Right atrium auricular region (tissue), 2 donors: ENCODE measurements around the gene EMILIN2. TPM values are rescaled to one million over a fixed set of nuclear protein-coding genes. Genes with fewer than 3 reads are reported as not detected.

Experiments
- DNase-seq: peaks from one replicate; pipeline ENCODE4 v3.0.0-alpha.2; 2019; ENCODE audit warnings: low spot score
- H3K27ac ChIP-seq, 2 donors: fragments of 200-600 bp; sonication (generic); 1 replicate in 1 of 2; 2 replicates in 1 of 2; pipeline ENCODE4 v1.5.1; 2016 to 2019
- H3K27me3 ChIP-seq, 2 donors: fragments of 200-600 bp; sonication (generic); one replicate each; pipeline versions ENCODE4 v1.5.1 to v1.6.0; 2017 to 2019
- H3K36me3 ChIP-seq: fragments of 200-600 bp; sonication (generic); one replicate; pipeline ENCODE4 v1.5.1; 2016
- H3K4me1 ChIP-seq, 2 donors: fragments of 200-600 bp; sonication (generic); one replicate each; pipeline versions ENCODE4 v1.5.1 to v1.6.0; 2017 to 2019
- H3K4me3 ChIP-seq, 2 donors: fragments of 200-600 bp; sonication (generic); 1 replicate in 1 of 2; 2 replicates in 1 of 2; pipeline ENCODE4 v1.5.1; 2017 to 2019; ENCODE audit warnings: mild to moderate bottlenecking in 1 of 2, moderate library complexity in 1 of 2
- H3K9me3 ChIP-seq, 2 donors: fragments of 200-600 bp; sonication (generic); one replicate each; pipeline ENCODE4 v1.5.1; 2019
- total RNA-seq, 2 donors: library from RNA; depleted of rRNA; stranded (reverse); fragments of >200 nt; gene quantifications; one replicate each; pipeline ENCODE4 v1.1.0, GENCODE V29; 2016
- TF ChIP-seq, protein P1 (sequence below), 2 donors: fragments of 200-600 bp; sonication (generic); IDR thresholded peaks; one replicate each; pipeline ENCODE4 v1.5.1; 2019; ENCODE audit warnings: antibody characterized with exemption in 2 of 2

The EMILIN2 gene
- total RNA-seq, 2 donors from 2014 or later = 6.9 to 13.2 TPM

DNA sequence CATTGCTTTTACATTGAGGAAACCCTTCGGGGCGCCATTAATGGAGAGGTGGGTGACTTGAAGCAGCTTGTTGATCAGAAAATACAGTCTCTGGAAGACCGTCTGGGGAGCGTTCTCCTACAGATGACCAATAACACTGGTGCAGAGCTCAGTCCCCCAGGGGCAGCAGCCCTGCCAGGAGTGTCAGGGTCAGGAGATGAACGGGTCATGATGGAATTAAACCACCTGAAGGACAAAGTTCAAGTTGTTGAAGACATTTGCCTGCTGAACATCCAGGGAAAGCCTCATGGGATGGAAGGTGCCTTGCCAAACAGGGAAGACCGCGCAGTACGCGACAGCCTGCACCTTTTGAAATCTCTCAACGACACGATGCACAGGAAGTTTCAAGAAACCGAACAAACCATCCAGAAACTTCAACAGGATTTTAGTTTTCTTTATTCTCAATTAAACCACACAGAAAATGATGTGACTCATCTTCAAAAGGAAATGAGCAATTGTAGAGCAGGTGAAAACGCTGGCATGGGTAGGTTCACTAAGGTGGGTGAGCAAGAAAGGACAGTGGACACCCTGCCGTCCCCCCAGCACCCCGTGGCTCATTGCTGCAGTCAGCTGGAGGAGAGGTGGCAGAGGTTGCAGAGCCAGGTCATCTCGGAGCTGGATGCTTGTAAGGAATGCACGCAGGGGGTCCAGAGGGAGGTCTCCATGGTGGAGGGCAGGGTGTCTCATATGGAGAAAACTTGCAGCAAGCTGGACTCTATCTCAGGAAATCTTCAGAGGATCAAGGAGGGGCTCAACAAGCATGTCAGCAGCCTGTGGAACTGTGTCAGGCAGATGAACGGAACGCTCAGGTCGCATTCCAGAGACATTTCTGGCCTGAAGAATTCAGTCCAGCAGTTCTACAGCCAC lies 45.0 kb downstream of the EMILIN2 start:
- no peak overlapping the region for H3K4me3 ChIP-seq
- no peaks in the 10 kb centered on the region for H3K9me3 ChIP-seq
- H3K27me3 ChIP-seq = no peaks in the 10 kb centered on the region
- no peaks in the 10 kb centered on the region for H3K36me3 ChIP-seq
- TF ChIP-seq, protein P1, sequence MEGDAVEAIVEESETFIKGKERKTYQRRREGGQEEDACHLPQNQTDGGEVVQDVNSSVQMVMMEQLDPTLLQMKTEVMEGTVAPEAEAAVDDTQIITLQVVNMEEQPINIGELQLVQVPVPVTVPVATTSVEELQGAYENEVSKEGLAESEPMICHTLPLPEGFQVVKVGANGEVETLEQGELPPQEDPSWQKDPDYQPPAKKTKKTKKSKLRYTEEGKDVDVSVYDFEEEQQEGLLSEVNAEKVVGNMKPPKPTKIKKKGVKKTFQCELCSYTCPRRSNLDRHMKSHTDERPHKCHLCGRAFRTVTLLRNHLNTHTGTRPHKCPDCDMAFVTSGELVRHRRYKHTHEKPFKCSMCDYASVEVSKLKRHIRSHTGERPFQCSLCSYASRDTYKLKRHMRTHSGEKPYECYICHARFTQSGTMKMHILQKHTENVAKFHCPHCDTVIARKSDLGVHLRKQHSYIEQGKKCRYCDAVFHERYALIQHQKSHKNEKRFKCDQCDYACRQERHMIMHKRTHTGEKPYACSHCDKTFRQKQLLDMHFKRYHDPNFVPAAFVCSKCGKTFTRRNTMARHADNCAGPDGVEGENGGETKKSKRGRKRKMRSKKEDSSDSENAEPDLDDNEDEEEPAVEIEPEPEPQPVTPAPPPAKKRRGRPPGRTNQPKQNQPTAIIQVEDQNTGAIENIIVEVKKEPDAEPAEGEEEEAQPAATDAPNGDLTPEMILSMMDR (IDR thresholded peaks at IDR 0.05) = no peak
- peak; percentile 44 for DNase-seq
- H3K27ac ChIP-seq = no peak overlapping the region
- H3K4me1 ChIP-seq = peaks cover 0 to 15% of the 10 kb centered on the region in 2 donors

DNA sequence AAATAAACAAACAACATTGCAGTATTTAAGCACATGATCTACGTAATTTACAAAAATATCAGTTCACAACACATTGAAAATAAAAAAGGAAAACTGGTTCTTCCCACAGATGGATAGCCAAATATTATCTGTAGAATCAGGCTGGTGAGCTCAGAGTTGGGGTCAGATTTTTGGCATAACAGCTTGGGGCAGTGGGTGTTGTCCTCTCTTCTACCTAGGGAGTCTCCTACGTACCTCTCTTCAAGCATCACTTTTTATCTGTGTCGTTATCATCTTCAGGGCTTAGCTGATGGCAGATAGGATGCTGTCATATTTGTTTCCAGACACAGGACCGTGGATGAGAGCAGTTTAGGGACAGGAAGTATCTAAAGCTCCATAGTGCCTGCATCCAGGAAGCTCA lies 46.2 kb downstream of the EMILIN2 start:
- Histone ChIP-seq H3K27me3 (no peaks in the 10 kb centered on the region), H3K4me1 (peaks cover 0 to 19% of the 10 kb centered on the region in 2 donors), H3K9me3 (no peaks in the 10 kb centered on the region), H3K4me3 (no peak overlapping the region), H3K27ac (no peak overlapping the region), H3K36me3 (no peaks in the 10 kb centered on the region)
- TF ChIP-seq, protein P1 (IDR thresholded peaks at IDR 0.05) = no peak
- no peak for DNase-seq

DNA sequence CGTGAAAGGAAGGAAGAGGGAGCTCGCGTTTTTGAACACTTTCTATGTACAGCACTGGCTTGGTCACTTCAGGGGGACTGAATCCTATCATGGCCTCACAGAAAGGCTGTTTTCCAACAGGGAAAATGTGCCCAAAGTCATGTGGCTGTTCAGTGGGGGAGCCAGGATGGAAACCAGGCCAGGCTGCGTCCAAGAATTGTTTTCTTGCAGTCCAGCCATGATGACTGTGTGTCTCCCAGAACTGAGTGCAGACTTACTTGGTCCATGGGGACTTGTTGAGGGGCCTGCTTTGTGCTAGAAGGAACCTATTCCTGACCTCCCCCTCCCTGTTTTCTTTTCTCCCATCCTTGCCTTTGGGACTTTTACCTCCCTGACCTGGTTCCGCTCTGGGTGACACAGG lies 46.9 kb downstream of the EMILIN2 start:
- no peaks in the 10 kb centered on the region for H3K27me3 ChIP-seq
- H3K36me3 ChIP-seq = no peaks in the 10 kb centered on the region
- TF ChIP-seq, protein P1 (IDR thresholded peaks at IDR 0.05) = no peak
- peak overlapping the region; percentile 31 to 66 for H3K27ac ChIP-seq
- peaks cover 0 to 22% of the 10 kb centered on the region in 2 donors for H3K4me1 ChIP-seq
- peak; percentile 44 for DNase-seq
- H3K4me3 ChIP-seq = no peak overlapping the region
- H3K9me3 ChIP-seq = no peaks in the 10 kb centered on the region

DNA sequence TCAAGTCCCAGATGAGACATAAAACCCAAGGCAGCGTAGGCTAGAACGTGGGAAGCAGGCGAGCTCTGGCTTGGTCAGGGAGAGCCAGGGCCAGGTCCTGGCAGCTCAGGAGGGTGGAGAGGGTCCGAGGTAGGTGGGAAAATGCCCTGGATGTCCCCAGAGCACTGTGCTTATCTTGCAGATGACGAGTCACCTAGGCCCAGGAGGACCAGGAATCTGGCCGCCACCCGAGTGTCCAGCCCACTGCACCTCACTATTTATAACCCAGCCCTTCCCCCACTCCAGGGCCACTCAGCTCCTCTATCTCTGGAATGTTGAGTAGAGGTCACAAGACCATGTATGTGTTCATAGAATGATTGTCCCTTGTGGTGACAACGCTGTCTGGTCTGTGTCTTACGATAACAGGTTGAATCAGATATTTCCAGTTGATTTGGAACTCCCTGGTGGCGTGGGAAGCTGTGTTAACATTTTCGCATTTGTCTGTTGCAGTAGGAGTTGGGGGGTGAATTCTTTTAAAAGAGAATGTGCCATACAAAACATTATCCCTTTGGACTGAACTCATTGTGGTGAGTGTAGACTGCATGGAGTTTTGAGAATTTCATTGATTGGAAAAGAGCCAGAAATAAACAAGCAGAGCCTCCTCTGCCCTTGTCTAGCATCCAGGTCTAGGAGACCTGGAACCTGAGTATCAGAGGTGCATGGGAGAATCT lies 47.5 kb downstream of the EMILIN2 start:
- no peaks in the 10 kb centered on the region for H3K36me3 ChIP-seq
- no peaks in the 10 kb centered on the region for H3K27me3 ChIP-seq
- no peak overlapping the region for H3K4me3 ChIP-seq
- TF ChIP-seq, protein P1 (IDR thresholded peaks at IDR 0.05) = no peak
- H3K27ac ChIP-seq = peak overlapping the region; percentile 31 to 66
- DNase-seq = no peak
- H3K9me3 ChIP-seq = no peaks in the 10 kb centered on the region
- peaks cover 0 to 22% of the 10 kb centered on the region in 2 donors for H3K4me1 ChIP-seq

DNA sequence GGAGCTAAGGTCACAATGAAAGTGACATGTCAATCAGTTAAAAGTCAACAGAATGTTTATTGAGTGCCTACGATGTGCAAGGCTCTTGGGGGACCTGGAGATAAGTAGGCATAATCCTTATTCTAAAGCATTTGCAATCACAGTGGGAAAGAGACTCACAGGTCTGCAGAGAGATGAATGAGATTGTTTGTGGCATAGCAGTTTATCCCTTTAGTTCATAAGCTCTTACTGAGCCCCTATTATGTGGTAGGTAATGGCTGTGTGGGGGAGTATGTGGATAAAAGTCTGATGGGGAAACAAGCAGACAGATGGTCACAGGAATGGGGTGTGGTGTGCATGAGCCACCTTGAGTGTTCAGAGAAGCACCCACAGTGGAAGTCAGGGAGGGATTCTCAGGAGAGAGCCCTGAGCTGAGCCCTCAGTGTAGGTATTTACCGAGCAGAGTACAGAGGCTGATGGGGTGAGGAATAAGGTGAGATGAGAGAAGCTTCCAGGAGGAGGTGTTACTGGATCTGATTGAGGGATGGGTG lies 48.1 kb downstream of the EMILIN2 start:
- TF ChIP-seq, protein P1 (IDR thresholded peaks at IDR 0.05) = no peak
- H3K27ac ChIP-seq = peak overlapping the region in 1 of 2 donors; percentile 66
- H3K36me3 ChIP-seq = no peaks in the 10 kb centered on the region
- H3K9me3 ChIP-seq = no peaks in the 10 kb centered on the region
- H3K4me1 ChIP-seq = peaks cover 0 to 22% of the 10 kb centered on the region in 2 donors
- H3K4me3 ChIP-seq = no peak overlapping the region
- no peak for DNase-seq
- no peaks in the 10 kb centered on the region for H3K27me3 ChIP-seq
